SK-N-MC (cell line): ENCODE measurements around the gene NR2F1-AS1.

ENCODE experiments used
- EZH2 ChIP-seq: fragments of 200-600 bp; sonication (generic); IDR thresholded peaks from one replicate; pipeline ENCODE4 v1.6.1; 2017; ENCODE audit warnings: antibody characterized with exemption
- FOXP2 ChIP-seq: optimal IDR thresholded peaks from 2 replicates; pipeline ENCODE3; 2011; ENCODE audit warnings: mild to moderate bottlenecking, moderate library complexity; ENCODE audit not compliant: insufficient read depth; ENCODE audit errors: extremely low read length, control extremely low read depth
- POLR2AphosphoS5 ChIP-seq: IDR thresholded peaks from 2 replicates; pipeline ENCODE4 v1.6.1; 2012; ENCODE audit warnings: mild to moderate bottlenecking, low read depth, low read length, borderline replicate concordance

GRCh38 chr5:93598091-93599000 is 17.3 kb upstream of the NR2F1-AS1 start:
- no peak for TF ChIP-seq EZH2
- TF ChIP-seq POLR2AphosphoS5, result no peak
- TF ChIP-seq FOXP2, result no peak
